Measurements from ENCODE around the gene SPA17. TPM values are rescaled to one million over a fixed set of nuclear protein-coding genes. Genes with fewer than 3 reads are reported as not detected.

Gene SPA17
- total and polyA plus RNA-seq, 2 of the 8 experiments (the other 6 are each of a cell fraction or from before 2014, with no cell fraction given), result 3.7 to 5.2 TPM

DNA sequence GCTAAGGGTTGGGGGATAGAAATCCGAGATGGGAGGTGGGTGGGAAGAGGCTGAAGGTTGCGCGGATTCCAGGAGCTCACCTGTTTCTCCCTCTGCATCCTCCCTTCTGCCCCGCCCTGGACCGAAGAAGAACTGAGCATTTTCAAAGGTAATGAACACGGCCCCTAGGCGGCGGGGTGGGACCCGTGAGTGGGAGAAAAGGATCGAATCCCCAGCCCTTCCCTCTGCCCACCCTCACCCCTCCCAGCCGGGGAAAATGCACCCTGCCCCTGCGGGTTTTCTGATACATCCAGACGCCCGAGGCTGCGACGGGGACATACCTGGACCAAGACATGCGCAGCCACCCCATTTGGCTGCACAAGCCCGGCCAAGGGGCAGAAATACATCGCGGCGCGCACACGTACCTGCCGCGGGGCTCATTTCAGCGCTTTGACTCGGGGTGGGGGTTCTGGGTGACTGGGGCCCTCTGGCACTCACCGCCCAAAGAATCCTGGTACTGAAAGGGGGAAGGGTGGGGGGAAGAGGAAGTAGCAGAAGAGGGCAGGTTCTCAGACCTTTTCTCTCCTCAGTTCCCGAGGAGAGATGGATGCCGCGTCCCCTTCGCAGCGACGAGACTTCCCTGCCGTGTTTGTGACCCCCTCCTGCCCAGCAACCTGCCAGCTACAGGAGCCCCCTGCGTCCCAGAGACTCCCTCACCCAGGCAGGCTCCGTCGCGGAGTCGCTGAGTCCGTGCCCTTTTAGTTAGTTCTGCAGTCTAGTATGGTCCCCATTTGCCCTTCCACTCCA lies 72.3 kb downstream of the SPA17 start:
- 1% methylated on average over 22 of the region's 41 CpGs; no CpG with 5 or more reads in 1 of the 2 experiments for WGBS, 2 experiments (ENCODE audit: extremely low coverage in 1 of 2, insufficient coverage in 1 of 2, insufficient read length in 1 of 2, insufficient replicate concordance in 2 of 2, low coverage in 1 of 2, low lambda C conversion rate in 2 of 2, missing lambda C conversion rate in 1 of 2)
- TF ChIP-seq CHD2 (IDR thresholded peaks at IDR 0.05; ENCODE audit: low read length), result no peak
- TF ChIP-seq EZH2 (IDR thresholded peaks at IDR 0.05; ENCODE audit: low read depth, low read length, severe bottlenecking), result peak; percentile 9
- TF ChIP-seq KDM4A (IDR thresholded peaks at IDR 0.05; ENCODE audit: low read depth, low read length, severe bottlenecking), result peak; percentile 82

More for the DNA sequence above, 72.3 kb downstream of the SPA17 start:
- H4K91ac ChIP-seq (replicated peaks; ENCODE audit: insufficient read length, low read length), result no peak overlapping the region
- H2BK5ac ChIP-seq (ENCODE audit: low read depth, low read length), result peak overlapping the region; percentile 26; the same call in 1 of the 2 replicates
- no peaks in the 10 kb centered on the region for H3K36me3 ChIP-seq (ENCODE audit: control insufficient read depth in 2 of 4, insufficient read depth in 4 of 4, low read length in 3 of 4)
- no peak overlapping the region for H3K23ac ChIP-seq (ENCODE audit: insufficient read length)
- H2BK12ac ChIP-seq (ENCODE audit: low read depth, low read length), result 0 out of 2 replicates have a peak overlapping the region, but pooled peaks have one; percentile 14
- no peak overlapping the region for H2AK5ac ChIP-seq (ENCODE audit: low read depth, low read length)
- H3K9ac ChIP-seq (replicated peaks in 1 of 4; ENCODE audit: extremely low read depth in 1 of 4, low read depth in 3 of 4, low read length in 3 of 4), result no peak overlapping the region
- no peak overlapping the region for H3K56ac ChIP-seq (replicated peaks; ENCODE audit: insufficient read length, low read depth, low read length)
- no peak overlapping the region for H2BK120ac ChIP-seq (replicated peaks; ENCODE audit: low read depth, low read length)
- H2AFZ ChIP-seq (ENCODE audit: low read length), result peak overlapping the region; percentile 97
- peak overlapping the region; percentile 72 to 83 (median 77) for H3K4me3 ChIP-seq (ENCODE audit: extremely low read depth in 1 of 4, insufficient read depth in 2 of 4, low read depth in 3 of 4, low read length in 4 of 4)
- H4K5ac ChIP-seq (ENCODE audit: insufficient read length, low read depth, low read length), result no peak overlapping the region
- no peaks in the 10 kb centered on the region for H3K79me2 ChIP-seq (ENCODE audit: control insufficient read depth in 1 of 2, insufficient read depth in 2 of 2, low read length in 2 of 2)
- H3K9me3 ChIP-seq (ENCODE audit: insufficient read depth in 2 of 2, low read depth in 1 of 2, low read length in 1 of 2), result no peaks in the 10 kb centered on the region
- ChIA-PET CTCF (ENCODE audit: partially characterized antibody) (interaction anchor here (0.6 to 28.0 kb wide), 24 partner anchors 7 to 138 kb away, joined by 3 to 382 read pairs (median 4); partner anchors contain the start of genes ESAM, NRGN, SIAE and SPA17), POLR2A (ENCODE audit: partially characterized antibody) (interaction anchor here (0.8 to 3.0 kb wide), 6 partner anchors 10 to 114 kb away, joined by 3 to 13 read pairs (median 6); partner anchors contain the start of genes MSANTD2, SIAE and SPA17)
- H3K27me3 ChIP-seq (replicated peaks in 1 of 4; ENCODE audit: control insufficient read depth in 3 of 4, extremely low read depth in 1 of 4, insufficient read depth in 3 of 4, low read length in 3 of 4), result peaks cover 92 to 99% (median 97%) of the 10 kb centered on the region in 4 experiments
- H4K8ac ChIP-seq (ENCODE audit: extremely low read depth, insufficient read depth, low read length), result peak overlapping the region; percentile 18
- peak overlapping the region; percentile 83 to 95 for H3K4me2 ChIP-seq (ENCODE audit: insufficient read depth in 1 of 2, low read depth in 2 of 2, low read length in 2 of 2)
- FAIRE-seq (no peak), DNase-seq (ENCODE audit: low read depth in 1 of 2, low spot score in 2 of 2) (peak in 1 of 2 experiments; percentile 76)
- no peak overlapping the region for H2BK15ac ChIP-seq (ENCODE audit: low read length)
- H3K4me1 ChIP-seq (replicated peaks in 1 of 4; ENCODE audit: control insufficient read depth in 3 of 4, insufficient read depth in 4 of 4, low read length in 3 of 4), result peaks cover 0 to 16% (median 12%) of the 10 kb centered on the region in 4 experiments; a peak in 6 of 7 replicates
- H3K4ac ChIP-seq (replicated peaks; ENCODE audit: insufficient read length, low read depth, low read length), result no peak overlapping the region
- H3K18ac ChIP-seq (ENCODE audit: extremely low read depth, low read length), result peak overlapping the region; percentile 55
- no peak overlapping the region for H3K14ac ChIP-seq (ENCODE audit: insufficient read length)
- H3K27ac ChIP-seq (ENCODE audit: low read depth, low read length), result no peak overlapping the region
- H2BK20ac ChIP-seq (ENCODE audit: low read length), result no peak overlapping the region
- peaks cover 9% of the 10 kb centered on the region; the same call in 1 of the 2 replicates for H3K23me2 ChIP-seq (ENCODE audit: low read depth, low read length)
- peaks cover 14 to 33% of the 10 kb centered on the region in 2 experiments for H4K20me1 ChIP-seq (replicated peaks in 1 of 2; ENCODE audit: control insufficient read depth in 1 of 2, insufficient read depth in 2 of 2, low read length in 2 of 2)
- no peaks in the 10 kb centered on the region for H3K79me1 ChIP-seq (ENCODE audit: low read depth, low read length)

Data from H1 (cell line).